ENCODE measurements around the gene ATXN10.

Gene ATXN10

DNA sequence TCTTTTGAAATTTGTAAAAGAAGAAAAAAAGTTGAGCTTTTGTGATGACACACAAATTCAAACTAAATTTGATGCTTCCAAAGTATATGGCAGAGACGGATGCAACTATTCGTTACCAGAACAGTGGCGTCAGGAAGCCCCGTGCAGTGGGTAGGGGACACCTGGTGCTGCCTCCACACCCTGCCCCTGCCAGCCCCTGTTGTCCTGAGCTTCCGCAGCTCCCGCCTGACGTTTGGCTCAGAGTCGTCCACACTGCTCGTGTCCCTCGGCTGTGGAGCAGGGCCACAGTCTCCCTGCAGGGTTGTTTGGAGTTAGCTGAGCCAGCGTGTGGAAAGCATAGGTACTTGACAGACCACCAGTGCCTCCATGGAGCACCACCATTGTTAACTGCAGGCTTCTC is 86.3 kb downstream of the ATXN10 start:
- DNase-seq (ENCODE audit: low read depth in 2 of 2): no peak

DNA sequence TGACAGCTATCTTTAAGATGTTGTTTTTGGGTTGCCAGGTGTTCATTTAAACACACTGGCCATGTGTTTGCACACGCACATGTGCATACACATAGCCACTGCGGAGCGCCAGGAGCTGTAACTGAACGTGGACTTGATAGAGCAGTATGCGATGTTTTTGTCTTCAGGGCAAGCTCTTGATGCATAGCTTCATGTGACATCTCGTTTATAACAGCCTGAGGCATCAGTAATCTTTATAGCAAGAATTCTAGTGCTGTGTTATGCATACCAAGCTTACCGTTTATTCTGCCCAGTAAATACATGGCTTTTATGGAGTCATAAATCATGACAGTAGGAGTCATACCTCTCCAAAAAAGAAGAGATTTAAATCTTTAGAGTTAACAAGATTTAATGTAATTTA is 87.0 kb downstream of the ATXN10 start:
- no peak for DNase-seq (ENCODE audit: low read depth in 2 of 2)

DNA sequence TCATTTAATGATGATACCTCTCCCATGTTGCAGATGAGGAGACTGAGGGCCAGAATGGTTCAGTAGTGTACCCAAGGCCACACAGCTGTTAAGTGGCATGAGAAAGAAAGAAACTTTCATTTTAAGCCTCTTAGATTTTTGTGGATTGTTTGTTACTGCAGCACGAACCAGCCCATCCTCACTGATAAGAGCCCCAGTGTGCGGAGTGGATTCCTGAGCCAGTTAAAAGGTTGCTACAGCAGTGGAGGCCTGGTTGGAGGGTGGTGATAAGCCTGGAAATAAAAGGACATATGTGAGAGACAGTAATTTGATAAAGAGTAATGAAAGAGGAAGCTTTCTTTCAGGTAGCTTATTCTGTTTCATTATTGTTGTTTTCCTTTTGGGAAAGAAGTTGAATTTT is 89.0 kb downstream of the ATXN10 start:
- no peak for DNase-seq (ENCODE audit: low read depth in 2 of 2)

DNA sequence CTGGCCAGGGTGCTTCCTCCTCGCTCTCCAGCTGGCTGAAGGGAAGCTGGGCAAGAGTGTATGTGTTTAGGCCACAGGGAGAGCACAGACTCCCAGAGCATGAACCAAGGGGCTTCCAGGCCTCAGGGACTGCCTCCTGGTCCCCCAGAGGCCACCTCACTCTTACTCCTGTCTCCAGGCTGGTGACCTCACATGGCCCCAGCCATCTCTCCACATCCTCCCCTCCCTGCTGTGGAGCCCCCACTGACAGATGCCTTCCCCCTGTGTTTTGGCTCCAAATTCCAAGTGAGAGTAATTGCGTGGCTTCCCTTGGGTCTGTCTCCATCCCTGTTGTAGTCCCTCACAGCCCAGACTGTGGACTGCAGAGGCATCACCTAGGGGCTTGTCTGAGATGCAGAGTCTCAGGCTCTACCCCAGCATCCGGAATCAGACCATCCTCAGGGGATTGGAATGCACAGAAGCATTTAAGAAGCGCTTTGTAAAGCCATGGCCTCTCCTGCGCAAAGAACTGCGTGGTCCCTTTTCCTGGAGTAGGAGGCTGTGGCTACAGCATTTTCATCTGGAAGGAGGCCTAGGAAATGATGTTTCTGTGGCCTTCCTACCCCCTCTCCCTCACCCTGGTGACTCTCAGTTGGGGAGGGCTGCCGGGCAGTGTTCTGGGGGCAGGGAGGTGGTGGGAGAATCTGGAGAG is 91.1 kb downstream of the ATXN10 start:
- DNase-seq (ENCODE audit: low read depth in 2 of 2): no peak

DNA sequence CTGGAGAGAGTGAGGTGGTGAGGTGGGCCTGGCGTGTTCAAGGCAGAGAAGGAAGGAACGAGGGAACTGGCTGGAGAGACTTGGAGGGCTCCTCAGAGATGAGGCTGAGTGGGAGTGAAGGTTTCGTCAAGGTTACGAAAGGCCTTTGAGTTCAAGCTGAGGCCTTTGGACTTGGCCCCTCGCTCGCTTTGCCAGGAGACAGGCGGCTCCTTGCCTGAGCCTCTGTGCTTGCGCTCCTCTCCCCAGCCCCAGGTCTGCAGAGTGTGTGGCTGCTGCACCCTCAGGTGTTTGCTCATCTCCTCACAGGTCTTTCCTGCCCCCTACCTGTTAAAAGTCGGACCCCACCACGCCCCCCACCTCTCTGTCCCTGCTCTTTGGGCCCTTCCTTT is 91.6 kb downstream of the ATXN10 start:
- no peak for DNase-seq (ENCODE audit: low read depth in 2 of 2)

- DNase-seq (ENCODE audit: low read depth in 2 of 2): no peak
These were observed 96.9 kb downstream of the ATXN10 start for GRCh38 chr22:45768490-45768889.

DNA sequence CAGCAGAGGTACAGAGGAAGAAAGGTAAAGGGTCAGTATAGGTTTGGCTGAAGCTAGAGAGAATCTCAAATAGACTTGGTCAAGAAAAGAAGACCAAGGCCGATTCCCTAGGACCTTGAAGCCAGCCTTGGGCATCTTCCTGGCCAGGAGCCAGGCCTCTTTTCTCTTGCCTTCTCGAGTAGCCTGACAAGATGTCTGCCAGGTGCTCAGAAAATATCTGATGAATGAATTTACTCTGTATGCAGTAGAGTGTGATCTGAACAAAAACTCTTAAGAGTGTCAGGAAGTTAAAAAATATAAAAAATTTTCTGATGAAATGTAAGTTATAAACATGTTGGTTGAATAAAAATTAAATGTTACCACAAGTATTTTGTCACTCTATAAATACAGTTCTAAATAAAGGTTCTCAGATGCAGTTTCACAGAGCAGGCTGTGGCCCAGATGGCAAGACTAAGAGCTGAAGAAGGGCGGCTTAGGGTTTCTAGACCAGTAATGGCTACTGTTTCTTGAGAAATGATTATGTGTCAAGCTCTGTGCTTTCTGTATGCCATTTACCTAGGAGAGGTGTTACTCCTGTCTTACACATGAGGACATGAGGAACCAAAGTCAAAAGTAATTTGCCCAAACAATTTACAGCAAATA is 98.1 kb downstream of the ATXN10 start:
- DNase-seq (ENCODE audit: low read depth in 2 of 2): no peak

DNA sequence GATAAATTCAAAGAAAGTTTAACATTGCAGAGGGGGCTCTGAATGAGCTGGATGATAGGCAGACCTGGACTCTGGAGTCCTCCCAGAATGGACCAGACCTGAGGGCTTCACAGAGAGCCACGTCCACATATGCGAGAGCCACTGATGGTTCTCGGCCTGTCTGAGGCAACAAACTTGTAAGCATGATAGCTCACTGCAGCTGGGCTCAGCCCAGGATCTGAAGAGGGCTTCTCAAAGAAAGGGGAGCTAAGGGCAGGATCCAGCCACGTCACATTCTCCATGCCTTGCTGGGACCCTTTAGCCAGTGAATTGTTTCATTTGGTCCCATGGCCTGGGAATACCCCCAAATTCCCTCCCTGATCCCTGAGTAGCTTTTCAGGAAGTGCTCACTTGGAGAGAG is 98.9 kb downstream of the ATXN10 start:
- DNase-seq (ENCODE audit: low read depth in 2 of 2): no peak

GRCh38 chr22:45771057-45771456 is 99.4 kb downstream of the ATXN10 start:
- DNase-seq (ENCODE audit: low read depth in 2 of 2): no peak

DNA sequence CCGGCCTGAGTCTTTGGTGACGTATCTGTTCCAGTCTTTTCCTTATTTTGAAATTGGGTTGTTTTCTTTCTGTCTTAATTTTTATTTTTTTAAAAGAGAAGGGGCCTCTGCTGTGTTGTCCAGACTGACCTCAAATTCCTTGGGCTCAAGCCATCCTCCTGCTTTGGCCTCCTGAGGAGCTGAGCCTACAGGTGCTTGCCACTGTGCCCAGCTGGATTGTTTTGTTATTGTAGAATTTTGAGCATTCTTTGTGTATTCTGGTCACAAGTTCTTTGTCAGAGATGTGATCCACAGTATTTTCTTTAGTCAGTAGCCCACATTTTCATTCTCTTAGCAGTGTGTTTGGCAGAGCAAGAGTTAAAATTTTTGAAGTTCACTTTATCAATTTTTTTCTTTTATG is 100.1 kb downstream of the ATXN10 start:
- DNase-seq (ENCODE audit: low read depth in 2 of 2): no peak

DNA sequence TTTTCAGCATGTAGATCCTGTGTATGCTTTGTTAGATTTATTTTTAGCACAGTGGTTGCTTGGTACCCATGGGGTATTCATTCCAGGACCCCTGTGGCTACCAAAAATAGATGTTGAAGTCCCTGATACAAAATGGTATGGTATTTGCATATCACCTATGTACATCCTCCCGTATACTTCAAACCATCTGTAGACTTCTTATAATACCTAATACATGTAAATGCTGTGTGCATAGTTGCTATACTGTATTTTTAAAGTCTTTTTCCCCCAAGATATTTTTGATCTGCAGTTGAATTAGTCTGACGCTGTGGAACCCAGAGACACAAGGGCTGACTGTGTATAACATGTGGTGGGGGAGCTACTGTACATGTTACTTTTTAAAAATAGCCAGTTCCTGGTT is 101.1 kb downstream of the ATXN10 start:
- DNase-seq (ENCODE audit: low read depth in 2 of 2): no peak

- no peak for DNase-seq (ENCODE audit: low read depth in 2 of 2)
These were observed 102.5 kb downstream of the ATXN10 start for GRCh38 chr22:45774001-45774670.

GRCh38 chr22:45775062-45775461 is 103.4 kb downstream of the ATXN10 start:
- no peak for DNase-seq (ENCODE audit: low read depth in 2 of 2)

GRCh38 chr22:45775569-45776312 is 104.1 kb downstream of the ATXN10 start:
- DNase-seq (ENCODE audit: low read depth in 2 of 2): no peak

DNA sequence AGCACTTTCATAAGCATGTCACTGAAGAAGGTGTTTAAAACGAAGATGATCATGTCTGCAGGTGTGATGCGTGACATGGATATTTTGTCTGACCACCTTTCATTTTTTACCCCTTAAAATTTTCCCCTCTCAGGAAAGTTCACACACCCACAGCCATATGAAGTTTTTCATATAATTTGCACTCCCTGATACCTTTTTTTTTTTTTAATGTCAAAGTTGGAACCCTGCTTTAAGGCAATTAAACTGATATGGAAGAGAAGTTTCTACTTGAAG is 104.6 kb downstream of the ATXN10 start:
- DNase-seq (ENCODE audit: low read depth in 2 of 2): no peak

DNA sequence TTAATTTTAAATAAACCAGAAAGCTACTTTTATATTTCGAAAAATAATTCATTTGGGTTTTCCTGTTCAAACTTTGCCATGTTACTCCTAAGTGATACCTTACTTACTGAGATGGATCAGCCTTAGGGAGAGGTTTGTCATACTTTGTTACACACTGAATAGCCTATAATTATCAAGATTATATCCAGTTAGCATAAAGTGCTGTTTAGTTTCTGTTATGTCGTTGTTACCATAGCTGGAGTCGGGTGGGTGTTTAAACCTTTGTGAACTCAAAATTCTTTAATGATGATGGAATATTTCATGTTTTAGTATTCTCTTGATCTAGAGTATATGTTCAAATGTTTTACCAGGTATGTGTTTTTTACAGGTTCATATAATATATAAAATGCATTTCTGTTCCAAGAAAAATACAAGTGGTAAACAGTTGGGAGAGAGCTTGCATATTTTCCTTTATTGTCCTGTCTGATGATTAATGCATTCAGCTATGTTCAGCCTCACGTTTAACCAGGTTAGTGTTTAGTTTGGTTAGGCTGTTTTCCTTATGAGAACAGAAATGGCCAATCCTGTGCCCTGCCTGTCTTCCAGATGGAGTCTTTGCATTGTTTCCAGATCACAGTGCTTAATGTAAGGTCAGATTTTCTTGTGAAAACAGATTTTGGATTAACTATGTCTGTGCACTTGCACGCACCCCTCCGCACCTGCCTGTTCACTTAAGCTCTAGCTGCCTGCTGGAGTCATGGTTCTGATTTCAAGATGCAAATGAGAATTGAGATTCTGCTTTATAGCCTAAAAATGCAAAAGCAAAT is 105.6 kb downstream of the ATXN10 start:
- no peak for DNase-seq (ENCODE audit: low read depth in 2 of 2)

- no peak for DNase-seq (ENCODE audit: low read depth in 2 of 2)
These were observed 106.3 kb downstream of the ATXN10 start for GRCh38 chr22:45777852-45778375.

DNA sequence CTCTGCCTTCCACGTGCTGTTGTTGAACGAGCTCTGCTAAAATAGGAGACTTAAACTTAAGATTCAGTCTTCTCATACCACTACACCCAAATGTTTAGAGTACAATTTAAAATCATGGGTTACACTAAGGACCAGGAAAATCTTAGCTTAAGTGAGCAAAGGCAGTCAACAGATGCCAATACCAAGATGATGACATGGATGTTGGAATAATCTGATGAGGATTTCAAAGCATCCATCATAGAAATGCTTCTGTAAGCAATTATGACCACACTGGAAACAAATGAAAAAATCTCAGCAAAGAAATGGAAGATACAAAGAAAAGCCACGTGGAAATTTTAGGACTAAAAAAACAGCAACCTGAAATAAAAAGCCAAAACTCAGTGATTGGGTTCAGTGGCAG is 109.8 kb downstream of the ATXN10 start:
- no peak for DNase-seq (ENCODE audit: low read depth in 2 of 2)

DNA sequence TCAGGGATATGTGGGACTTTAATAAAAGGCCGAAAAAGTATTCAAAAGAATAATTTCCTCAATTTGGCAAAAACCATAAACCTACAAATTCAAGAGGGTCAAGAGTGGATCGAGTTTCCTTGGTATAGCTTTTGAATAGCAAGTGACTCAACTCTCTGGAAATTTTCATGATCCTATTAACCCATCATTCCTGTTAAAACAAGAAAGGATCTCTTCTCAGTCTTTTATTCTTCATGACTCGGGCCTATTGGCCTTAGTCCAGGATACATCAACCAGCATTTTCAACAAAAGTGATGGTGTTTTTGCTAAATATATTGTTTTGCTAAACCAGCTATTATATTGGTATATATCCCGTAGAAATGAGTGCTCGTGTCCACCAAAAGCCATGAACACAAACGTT is 110.3 kb downstream of the ATXN10 start:
- no peak for DNase-seq (ENCODE audit: low read depth in 2 of 2)

- no peak for DNase-seq (ENCODE audit: low read depth in 2 of 2)
These were observed 111.4 kb downstream of the ATXN10 start for GRCh38 chr22:45783021-45783420.

DNA sequence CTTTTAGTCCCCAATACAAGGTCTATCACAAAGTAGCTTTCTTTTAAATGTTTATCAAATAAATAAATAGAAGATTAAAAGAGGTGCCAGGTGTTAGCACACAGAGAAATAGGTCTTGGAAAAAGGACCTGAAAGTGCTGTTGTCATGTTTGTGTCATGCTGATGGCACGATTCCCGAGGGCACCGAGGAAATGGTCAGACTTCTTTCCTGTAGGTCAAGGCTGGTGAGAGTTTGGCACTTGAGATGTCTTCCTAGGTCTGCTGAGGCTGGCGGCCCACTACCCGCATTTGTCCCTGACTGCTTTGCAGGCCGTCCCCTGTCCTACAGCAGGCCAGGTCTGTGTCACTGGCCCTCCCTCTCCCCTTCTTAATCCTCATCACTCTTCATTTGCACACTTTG is 112.1 kb downstream of the ATXN10 start:
- DNase-seq (ENCODE audit: low read depth in 2 of 2): no peak

Measured in stimulated activated CD4-positive, alpha-beta T cell treated with anti-CD3 and anti-CD28 coated beads, Interleukin-12 subunit alpha, Interleukin-12 subunit beta, amount 100 ng/mL, for 24 hours (primary cell).